HEK293 (cell line): Measurements from ENCODE around the gene ZNF507.

Source experiments
- ELK4 ChIP-seq: IDR thresholded peaks from 2 replicates; pipeline ENCODE4 v1.6.1; 2011; ENCODE audit warnings: mild to moderate bottlenecking, low read depth, low read length, borderline replicate concordance
- GFI1B ChIP-seq: fragments of 450-650 bp; formaldehyde crosslinking; IDR thresholded peaks from 2 replicates; pipeline ENCODE4 v1.5.1; 2016; ENCODE audit warnings: missing biosample characterization, missing genetic modification characterization
- HOXD13 ChIP-seq: sonication (generic); formaldehyde crosslinking; IDR thresholded peaks from 2 replicates; pipeline ENCODE4 v1.8.0; 2022; ENCODE audit warnings: missing genetic modification reagents, borderline replicate concordance
- INSM2 ChIP-seq: fragments of 450-650 bp; formaldehyde crosslinking; IDR thresholded peaks from 2 replicates; pipeline ENCODE4 v1.5.1; 2016; ENCODE audit warnings: missing biosample characterization, missing genetic modification characterization
- PRDM10 ChIP-seq: fragments of 450-650 bp; formaldehyde crosslinking; IDR thresholded peaks from 2 replicates; pipeline ENCODE4 v1.5.1; 2016; ENCODE audit warnings: missing biosample characterization, missing genetic modification characterization
- REST ChIP-seq: fragments of 450-650 bp; formaldehyde crosslinking; IDR thresholded peaks from 2 replicates; pipeline ENCODE4 v1.5.1; 2016; ENCODE audit warnings: missing biosample characterization, missing genetic modification characterization
- ZBTB10 ChIP-seq: fragments of 450-650 bp; formaldehyde crosslinking; IDR thresholded peaks from 2 replicates; pipeline ENCODE4 v1.5.1; 2016; ENCODE audit warnings: missing biosample characterization, missing genetic modification characterization
- ZBTB44 ChIP-seq: fragments of 450-650 bp; IDR thresholded peaks from 2 replicates; pipeline ENCODE4 v1.5.1; 2018; ENCODE audit warnings: missing biosample characterization, mild to moderate bottlenecking, missing genetic modification characterization
- ZIC2 ChIP-seq: fragments of 450-650 bp; formaldehyde crosslinking; IDR thresholded peaks from 2 replicates; pipeline ENCODE4 v1.5.1; 2016; ENCODE audit warnings: missing biosample characterization, missing genetic modification characterization
- ZNF214 ChIP-seq: fragments of 450-650 bp; formaldehyde crosslinking; IDR thresholded peaks from 2 replicates; pipeline ENCODE4 v1.5.1; 2017; ENCODE audit warnings: missing biosample characterization, mild to moderate bottlenecking, missing genetic modification characterization, borderline replicate concordance
- ZNF324 ChIP-seq: fragments of 450-650 bp; formaldehyde crosslinking; IDR thresholded peaks from 2 replicates; pipeline ENCODE4 v1.5.1; 2016; ENCODE audit warnings: missing biosample characterization, missing genetic modification characterization
- ZNF350 ChIP-seq: fragments of 450-650 bp; formaldehyde crosslinking; IDR thresholded peaks from 2 replicates; pipeline ENCODE4 v1.5.0; 2017; ENCODE audit warnings: missing biosample characterization, mild to moderate bottlenecking, missing genetic modification characterization
- ZNF366 ChIP-seq: fragments of 450-650 bp; formaldehyde crosslinking; conservative IDR thresholded peaks from 2 replicates; pipeline ENCODE4 v1.5.1; 2016; ENCODE audit warnings: missing biosample characterization, missing genetic modification characterization
- ZNF513 ChIP-seq: fragments of 450-650 bp; IDR thresholded peaks from 2 replicates; pipeline ENCODE4 v1.5.1; 2018; ENCODE audit warnings: missing biosample characterization, missing genetic modification characterization
- ZNF514 ChIP-seq: fragments of 450-650 bp; formaldehyde crosslinking; IDR thresholded peaks from 2 replicates; pipeline ENCODE4 v1.5.1; 2016; ENCODE audit warnings: missing biosample characterization, missing genetic modification characterization
- ZNF707 ChIP-seq: fragments of 450-650 bp; formaldehyde crosslinking; IDR thresholded peaks from 2 replicates; pipeline ENCODE4 v1.5.1; 2016; ENCODE audit warnings: missing biosample characterization, missing genetic modification characterization
- ZNF777 ChIP-seq: fragments of 450-650 bp; formaldehyde crosslinking; IDR thresholded peaks from 2 replicates; pipeline ENCODE4 v1.5.1; 2017; ENCODE audit warnings: missing biosample characterization, missing genetic modification characterization, borderline replicate concordance

ZNF507 gene

GRCh38 chr19:32387701-32388392 is 42.4 kb downstream of the ZNF507 start (continued):
- TF ChIP-seq ZNF513 (tag by site-specific recombination) (no peak), ZNF366 (no peak; the same call in 1 of the 2 replicates), ZNF214 (no peak), ZNF514 (tag by site-specific recombination) (no peak), ZNF707 (no peak), INSM2 (tag by site-specific recombination) (0 out of 2 replicates have a peak, but pooled peaks have one; percentile 32), ZBTB44 (tag by site-specific recombination) (no peak; the same call in none of the 2 replicates), GFI1B (tag by site-specific recombination) (no peak), ZBTB10 (tag by site-specific recombination) (no peak), ZIC2 (tag by site-specific recombination) (0 out of 2 replicates have a peak, but pooled peaks have one; percentile 28), PRDM10 (tag by site-specific recombination) (peak; percentile 72), ZNF324 (tag by site-specific recombination) (no peak), HOXD13 (CRISPR knock-in tag) (no peak), REST (tag by site-specific recombination) (peak; percentile 77), ZNF350 (no peak), ZNF777 (tag by site-specific recombination) (no peak), ELK4 (no peak)
